Heart left ventricle (tissue), 16 donors: ENCODE data around the gene LRRC27. TPM values are rescaled to one million over a fixed set of nuclear protein-coding genes. Genes with fewer than 3 reads are reported as not detected.

Experiments
- ATAC-seq, 4 donors: fragments of 200-7000 bp; cut with Tn5 transposase; one replicate each; pipeline ENCODE4 v1.9.1; 2020 to 2022; ENCODE audit warnings: moderate library complexity in 4 of 4, mild to moderate bottlenecking in 3 of 4, moderate number of reproducible peaks in 1 of 4
- DNase-seq, 5 donors: peaks; one replicate each; pipeline ENCODE4 v3.0.0-alpha.2; 2020
- H3K27ac ChIP-seq, 12 donors: fragments of 200-600 bp; sonication (generic) in 4 of 12; one replicate each; pipeline versions ENCODE4 v1.5.0 to v1.8.0; 2016 to 2022; ENCODE audit warnings: mild to moderate bottlenecking in 2 of 12
- H3K27me3 ChIP-seq, 9 donors: fragments of 200-600 bp; sonication (generic) in 2 of 9; one replicate each; pipeline versions ENCODE4 v1.5.1 to v1.8.0; 2016 to 2022; ENCODE audit warnings: mild to moderate bottlenecking in 3 of 9
- H3K36me3 ChIP-seq, 9 donors: fragments of 200-600 bp; sonication (generic) in 2 of 9; one replicate each; pipeline versions ENCODE4 v1.5.0 to v1.8.0; 2018 to 2022; ENCODE audit warnings: mild to moderate bottlenecking in 2 of 9
- H3K4me1 ChIP-seq, 12 donors: fragments of 200-600 bp; sonication (generic) in 4 of 12; one replicate each; pipeline versions ENCODE4 v1.5.0 to v1.8.0; 2016 to 2022; ENCODE audit warnings: mild to moderate bottlenecking in 3 of 12
- H3K4me3 ChIP-seq, 12 donors: fragments of 200-600 bp; sonication (generic) in 4 of 12; one replicate each; pipeline versions ENCODE4 v1.5.0 to v1.8.0; 2017 to 2022; ENCODE audit warnings: mild to moderate bottlenecking in 9 of 12, moderate library complexity in 4 of 12
- H3K9me3 ChIP-seq, 12 donors: fragments of 200-600 bp; sonication (generic) in 4 of 12; one replicate each; pipeline versions ENCODE4 v1.5.0 to v1.8.0; 2016 to 2022; ENCODE audit warnings: mild to moderate bottlenecking in 1 of 12
- CTCF ChIP-seq, 12 donors: fragments of 200-600 bp; sonication (generic) in 4 of 12; IDR thresholded peaks; one replicate each; pipeline versions ENCODE4 v1.5.0 to v1.8.0; 2018 to 2022; ENCODE audit warnings: antibody characterized with exemption in 12 of 12, mild to moderate bottlenecking in 5 of 12
- POLR2A ChIP-seq, 2 donors: fragments of 450-650 bp; IDR thresholded peaks; one replicate each; pipeline ENCODE4 v1.6.1; 2017; ENCODE audit warnings: antibody characterized with exemption in 2 of 2, mild to moderate bottlenecking in 2 of 2, moderate library complexity in 2 of 2
- WGBS, 4 donors: extraction: QIAGEN DNeasy Blood & Tissue Kit in 2 of 4; methylation state at CpG; one replicate each; pipeline versions ENCODE4 v1.1.5 to v1.1.7; 2013 to 2018; 5-methylcytosine and 5-hydroxymethylcytosine counted together
- intact Hi-C, 10 donors: fragments of 100-400 bp; cut with DNase I; formaldehyde crosslinking; loops; one replicate each; pipeline versions ENCODE4 v1.11.1 to v1.14.2; 2022
- polyA plus RNA-seq, 2 donors: library from polyadenylated mRNA; stranded (reverse); fragments of 200-250 nt; gene quantifications; one replicate each; pipeline ENCODE4 v1.2.3, GENCODE V29; 2013
- total RNA-seq, 9 donors: library from RNA; depleted of rRNA in 2 of 9; stranded (reverse); fragments of >200 nt in 2 of 9; fragmentation: NEBNext Ultra II Directional in 3 of 9; extraction: Animal tissue kit (Norgen Biotek cat#: 25700) in 3 of 9; gene quantifications; one replicate each; pipeline versions ENCODE4 v1.1.0 to v1.2.4, GENCODE V29; 2016 to 2023
- donor health status: ischemic (EF 13 %, LVEDD 7.1; RV severe dilation, severe dysfunction).
- donor health status: healthy with polysubstance abuse.
- donor health status: DM: no; HTN: yes; CAD: no.
- donor health status: DM: no; HTN: no; CAD: no.
- donor health status: ischemic (EF 25% LVEDD 6.9; RV normal size, moderate dysfunction).
- donor health status: ischemic (EF 25% LVEDD 5.7; RV mildly dilated, moderate dysfunction).
- donor health status: healthy.
- donor health status: DM: yes; HTN: yes; CAD: no.
- donor health status: ischemic (EF 35%, LVEDD 5.7; RV mildly dilated, moderate dysfunction).
- donor health status: nonischemic (EF 11% LVEDD 7.7; RV severe dilation, severe dysfunction).
- donor health status: DM: yes; HTN: yes; CAD: no.
- donor health status: PGD.
- donor health status: ischemic (EF 29% LVEDD 5.4; RV normal size, mild dysfunction).
- donor health status: nonischemic (EF 23%, LVEDD 6.1; RV moderate dilation, normal function).

The LRRC27 gene
- total and polyA plus RNA-seq, 11 donors: 2.6 to 8.9 (median 5.1) TPM

- TF ChIP-seq POLR2A (IDR thresholded peaks at IDR 0.05) (peak in 1 of 2 donors; percentile 49), CTCF (IDR thresholded peaks at IDR 0.05) (no peak)
- intact Hi-C loops: loop anchor here in 4 of 10 donors (1.0 to 5.0 kb wide), 5 partner anchors 21 to 86 kb away; partner anchors contain the start of gene LRRC27 (in 2 of the 4)
- H3K4me1 ChIP-seq: peaks cover 0 to 24% (median 15%) of the 10 kb centered on the region in 12 donors
- H3K27me3 ChIP-seq: no peaks in the 10 kb centered on the region
- 0 to 2% (median 1%) methylated on average over 26 to 84 of the region's 84 CpGs for WGBS, 4 donors
- DNase-seq (peak; percentile 92 to 96 (median 93)), ATAC-seq (peak; percentile 95 to 97 (median 96))
- H3K27ac ChIP-seq: peak within 1 kb of the TSS in 11 of 12 donors; percentile 52 to 86 (median 71)
- H3K36me3 ChIP-seq: no peaks in the 10 kb centered on the region
- no peaks in the 10 kb centered on the region for H3K9me3 ChIP-seq
- H3K4me3 ChIP-seq: peak within 1 kb of the TSS; percentile 53 to 98 (median 87)
Measured at GRCh38 chr10:132307823-132308586, 24.0 kb upstream of the LRRC27 start, which contains the start of gene STK32C. Gene STK32C (minus strand): TSS chr10:132307950. CDS start chr10:132307833, 117 bp downstream.

- Histone ChIP-seq H3K27ac (peak overlapping the region in 10 of 12 donors; percentile 52 to 86 (median 73)), H3K4me3 (peak overlapping the region; percentile 53 to 98 (median 87)), H3K9me3 (peaks cover 0 to 1% (median 0%) of the 10 kb centered on the region in 12 donors), H3K27me3 (no peaks in the 10 kb centered on the region), H3K4me1 (peaks cover 0 to 24% (median 15%) of the 10 kb centered on the region in 12 donors), H3K36me3 (no peaks in the 10 kb centered on the region)
- intact Hi-C loops: loop anchor here in 4 of 10 donors (1.0 to 5.0 kb wide), 5 partner anchors 20 to 87 kb away; partner anchors contain the start of gene LRRC27 (in 2 of the 4)
- ATAC-seq: peak in 2 of 4 donors; percentile 2 to 17
- 19 to 27% (median 22%) methylated on average over 24 to 61 of the region's 61 CpGs for WGBS, 4 donors
- peak in 2 of 5 donors; percentile 20 to 47 for DNase-seq
- TF ChIP-seq POLR2A (IDR thresholded peaks at IDR 0.05): no peak
- no peak for TF ChIP-seq CTCF (IDR thresholded peaks at IDR 0.05)
Measured at GRCh38 chr10:132308587-132309470, 23.2 kb upstream of the LRRC27 start.

GRCh38 chr10:132309471-132309865 is 22.5 kb upstream of the LRRC27 start:
- H3K27ac ChIP-seq: no peak overlapping the region
- WGBS, 4 donors: 79 to 89% (median 85%) methylated on average over 11 to 12 of the region's 12 CpGs
- H3K4me3 ChIP-seq: no peak overlapping the region
- intact Hi-C loops: loop anchor here in 3 of 10 donors (2.0 to 5.0 kb wide), 4 partner anchors 19 to 87 kb away; partner anchors contain the start of gene LRRC27 (in 1 of the 3)
- peaks cover 0 to 24% (median 15%) of the 10 kb centered on the region in 12 donors for H3K4me1 ChIP-seq
- peaks cover 0 to 8% (median 0%) of the 10 kb centered on the region in 12 donors for H3K9me3 ChIP-seq
- H3K36me3 ChIP-seq: no peaks in the 10 kb centered on the region
- no peak for TF ChIP-seq POLR2A (IDR thresholded peaks at IDR 0.05)
- no peak for TF ChIP-seq CTCF (IDR thresholded peaks at IDR 0.05)
- DNase-seq (peak in 1 of 5 donors; percentile 8), ATAC-seq (no peak)
- H3K27me3 ChIP-seq: no peaks in the 10 kb centered on the region
